Measurements from ENCODE around the gene SMAD3. TPM values are rescaled to one million over a fixed set of nuclear protein-coding genes. Genes with fewer than 3 reads are reported as not detected.

The SMAD3 gene
- total and polyA plus RNA-seq, 4 donors, result 4.0 to 12.2 (median 5.5) TPM

- no peak for DNase-seq (ENCODE audit: low spot score)
- peak overlapping the region in 1 of 2 donors; percentile 5 for H3K9ac ChIP-seq (ENCODE audit: low read depth in 1 of 2, low read length in 2 of 2)
- H3K27ac ChIP-seq (ENCODE audit: low read depth in 1 of 2, low read length in 2 of 2), result no peak overlapping the region
- H3K36me3 ChIP-seq (ENCODE audit: control insufficient read depth in 4 of 4, insufficient read depth in 3 of 4, low read depth in 1 of 4, low read length in 3 of 4), result no peaks in the 10 kb centered on the region
- no peak overlapping the region for H3K4me3 ChIP-seq (ENCODE audit: low read depth in 1 of 3, low read length in 3 of 3)
- H3K9me3 ChIP-seq (ENCODE audit: control insufficient read depth in 4 of 4, low read length in 3 of 4), result no peaks in the 10 kb centered on the region
- WGBS, result 62% methylated on average over 8 of the region's 8 CpGs
- TF ChIP-seq JUND (IDR thresholded peaks at IDR 0.05), result peak in 1 of 2 donors; percentile 15
- no peak for TF ChIP-seq GABPA (IDR thresholded peaks at IDR 0.05 in 1 of 2, conservative IDR thresholded peaks at IDR 0.05 in 1 of 2)
- TF ChIP-seq FOXA2 (IDR thresholded peaks at IDR 0.05), result no peak
- peaks cover 11 to 51% (median 36%) of the 10 kb centered on the region in 4 donors for H3K4me1 ChIP-seq (ENCODE audit: control insufficient read depth in 4 of 4, insufficient read depth in 4 of 4, low read length in 3 of 4)
- no peaks in the 10 kb centered on the region for H3K27me3 ChIP-seq (ENCODE audit: control insufficient read depth in 4 of 4, insufficient read depth in 4 of 4, low read length in 3 of 4)
These were observed 36.7 kb downstream of the SMAD3 start for GRCh38 chr15:67101911-67102598.

DNA sequence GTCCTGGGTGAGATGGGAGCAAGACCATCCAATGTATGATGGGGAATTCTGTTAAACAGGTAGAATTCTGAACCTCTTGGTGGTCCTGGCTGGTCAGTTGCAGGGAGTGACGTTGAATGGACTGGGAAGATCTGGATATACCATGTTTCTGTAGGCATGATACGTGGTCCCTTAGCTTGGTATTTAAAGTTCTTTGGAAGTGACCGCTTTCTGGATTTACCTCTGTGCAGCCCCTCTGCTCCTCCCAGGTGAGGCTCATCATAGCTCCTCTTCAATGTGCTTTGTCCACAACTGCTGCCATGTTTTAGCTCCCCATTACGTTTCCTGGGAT is 37.2 kb downstream of the SMAD3 start:
- Histone ChIP-seq H3K9ac (ENCODE audit: low read depth in 1 of 2, low read length in 2 of 2) (no peak overlapping the region), H3K4me3 (ENCODE audit: low read depth in 1 of 3, low read length in 3 of 3) (no peak overlapping the region), H3K27me3 (ENCODE audit: control insufficient read depth in 4 of 4, insufficient read depth in 4 of 4, low read length in 3 of 4) (no peaks in the 10 kb centered on the region), H3K9me3 (ENCODE audit: control insufficient read depth in 4 of 4, low read length in 3 of 4) (no peaks in the 10 kb centered on the region), H3K36me3 (ENCODE audit: control insufficient read depth in 4 of 4, insufficient read depth in 3 of 4, low read depth in 1 of 4, low read length in 3 of 4) (no peaks in the 10 kb centered on the region), H3K4me1 (ENCODE audit: control insufficient read depth in 4 of 4, insufficient read depth in 4 of 4, low read length in 3 of 4) (peaks cover 14 to 49% (median 36%) of the 10 kb centered on the region in 4 donors), H3K27ac (ENCODE audit: low read depth in 1 of 2, low read length in 2 of 2) (no peak overlapping the region)
- 96% methylated on average over 4 of the region's 4 CpGs for WGBS
- DNase-seq (ENCODE audit: low spot score), result no peak
- TF ChIP-seq HNF4G (IDR thresholded peaks at IDR 0.05), result no peak
- TF ChIP-seq, protein P1, sequence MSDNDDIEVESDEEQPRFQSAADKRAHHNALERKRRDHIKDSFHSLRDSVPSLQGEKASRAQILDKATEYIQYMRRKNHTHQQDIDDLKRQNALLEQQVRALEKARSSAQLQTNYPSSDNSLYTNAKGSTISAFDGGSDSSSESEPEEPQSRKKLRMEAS (IDR thresholded peaks at IDR 0.05), result no peak
- TF ChIP-seq NR2F2 (IDR thresholded peaks at IDR 0.05), result no peak
- TF ChIP-seq FOXA2 (IDR thresholded peaks at IDR 0.05), result no peak
- no peak for TF ChIP-seq ZBTB33 (IDR thresholded peaks at IDR 0.05)

- Histone ChIP-seq H3K27me3 (ENCODE audit: control insufficient read depth in 4 of 4, insufficient read depth in 4 of 4, low read length in 3 of 4) (no peaks in the 10 kb centered on the region), H3K4me1 (ENCODE audit: control insufficient read depth in 4 of 4, insufficient read depth in 4 of 4, low read length in 3 of 4) (peaks cover 14 to 46% (median 33%) of the 10 kb centered on the region in 4 donors), H3K27ac (ENCODE audit: low read depth in 1 of 2, low read length in 2 of 2) (no peak overlapping the region), H3K36me3 (ENCODE audit: control insufficient read depth in 4 of 4, insufficient read depth in 3 of 4, low read depth in 1 of 4, low read length in 3 of 4) (no peaks in the 10 kb centered on the region), H3K9ac (ENCODE audit: low read depth in 1 of 2, low read length in 2 of 2) (no peak overlapping the region), H3K4me3 (ENCODE audit: low read depth in 1 of 3, low read length in 3 of 3) (no peak overlapping the region), H3K9me3 (ENCODE audit: control insufficient read depth in 4 of 4, low read length in 3 of 4) (no peaks in the 10 kb centered on the region)
- 93% methylated on average over 4 of the region's 4 CpGs for WGBS
- TF ChIP-seq NR2F2 (IDR thresholded peaks at IDR 0.05) (no peak), ZBTB33 (IDR thresholded peaks at IDR 0.05) (no peak), FOXA1 (IDR thresholded peaks at IDR 0.05) (no peak), SP1 (IDR thresholded peaks at IDR 0.05) (no peak), RXRA (IDR thresholded peaks at IDR 0.05) (no peak), HNF4G (IDR thresholded peaks at IDR 0.05) (no peak), TAF1 (conservative IDR thresholded peaks at IDR 0.05) (no peak)
- DNase-seq (ENCODE audit: low spot score), result no peak
These were observed 37.6 kb downstream of the SMAD3 start for GRCh38 chr15:67103021-67103420.

Measured in liver (tissue), 9 donors.